DMS153 treated with DMSO at 0.1 percent for 48 hours (cell line): ENCODE results near the gene LRPAP1.
"Not testable (repeated sequence)": the region's sequence is repeated elsewhere in the genome, so short reads cannot be mapped to it uniquely, and the experiment has no call there.

ENCODE experiments used
- DNase-seq: peaks from one replicate; lab custom pipeline; 2025; ENCODE audit not compliant: unreplicated experiment; lab: John Stamatoyannopoulos, UW

The LRPAP1 gene

DNA sequence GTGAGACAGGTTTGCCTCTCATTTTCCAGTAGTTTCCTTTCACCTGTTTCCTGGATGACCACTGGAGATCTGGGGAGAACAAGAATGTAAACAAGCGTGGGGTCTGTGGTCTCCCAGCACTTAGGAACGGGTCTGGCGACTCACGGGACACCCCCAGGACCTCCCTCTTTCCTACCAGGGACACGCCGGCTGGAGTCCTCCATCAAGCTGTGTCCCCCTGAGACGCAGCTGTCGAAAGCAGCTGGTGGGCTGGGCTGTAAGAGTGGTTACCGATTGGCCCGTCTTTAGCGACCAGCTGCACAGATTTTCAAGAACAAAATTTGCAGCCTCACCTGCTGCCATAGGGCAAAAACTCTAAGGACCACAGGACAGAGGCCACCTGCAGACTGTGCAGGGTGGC lies 11.9 kb downstream of the LRPAP1 start:
- no peak for DNase-seq

DNA sequence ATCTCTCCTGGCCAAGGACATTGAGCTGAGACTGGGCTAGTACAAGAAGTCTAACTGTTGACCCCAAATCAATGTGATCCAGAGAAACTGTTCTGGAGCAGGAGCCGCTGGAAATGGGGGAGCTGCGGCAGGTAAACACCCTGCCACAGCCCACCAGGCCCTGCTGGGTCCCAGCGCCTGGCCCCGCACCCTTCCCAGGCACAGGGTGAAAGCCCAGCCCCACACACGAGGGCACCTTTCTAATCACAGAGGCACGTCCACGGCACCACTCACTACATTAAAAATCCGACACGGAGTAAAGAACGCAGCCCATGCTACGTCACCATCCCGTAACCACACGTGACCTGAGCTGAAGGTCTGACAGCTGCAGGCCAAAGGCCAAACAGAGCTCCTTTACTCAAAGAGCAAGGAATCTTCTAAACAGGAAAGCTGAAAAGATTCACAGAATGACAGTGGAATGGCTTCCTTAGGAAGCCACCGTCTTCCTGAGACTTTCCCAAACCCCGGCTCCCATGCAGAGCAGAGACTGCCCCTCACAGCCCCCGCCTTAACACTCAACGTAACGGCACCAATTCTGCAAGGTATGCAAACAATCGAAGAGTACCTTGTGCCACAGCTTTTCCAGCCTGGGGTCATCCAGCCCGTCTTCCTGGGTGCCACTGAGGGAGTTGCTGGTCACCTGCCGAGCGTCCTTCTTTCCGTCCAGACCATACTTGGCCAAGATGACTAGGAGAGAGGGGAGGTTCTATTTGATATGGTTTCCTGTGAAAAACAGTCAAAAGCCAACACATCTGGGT lies 12.6 kb downstream of the LRPAP1 start:
- no peak for DNase-seq

DNA sequence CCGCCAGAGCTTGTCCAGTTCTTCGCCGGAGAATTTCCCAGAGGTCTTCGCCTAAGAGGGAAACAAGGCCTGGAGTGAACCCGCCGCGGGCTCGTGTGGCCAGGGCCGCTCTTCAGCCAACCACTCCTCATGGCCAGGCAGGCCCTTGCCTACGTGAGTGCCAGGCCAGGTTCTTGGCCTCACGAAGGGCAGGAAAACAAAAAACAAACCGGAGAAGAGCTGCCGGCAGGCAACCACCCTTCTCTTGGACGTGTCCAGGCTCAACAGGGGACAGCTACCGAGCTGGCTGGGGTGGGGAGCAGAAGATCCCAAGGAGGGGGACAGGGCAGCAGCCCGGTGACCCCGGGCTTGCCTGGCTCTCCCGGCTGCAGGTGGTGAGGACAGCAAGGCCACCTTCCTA lies 13.3 kb downstream of the LRPAP1 start:
- no peak for DNase-seq

DNA sequence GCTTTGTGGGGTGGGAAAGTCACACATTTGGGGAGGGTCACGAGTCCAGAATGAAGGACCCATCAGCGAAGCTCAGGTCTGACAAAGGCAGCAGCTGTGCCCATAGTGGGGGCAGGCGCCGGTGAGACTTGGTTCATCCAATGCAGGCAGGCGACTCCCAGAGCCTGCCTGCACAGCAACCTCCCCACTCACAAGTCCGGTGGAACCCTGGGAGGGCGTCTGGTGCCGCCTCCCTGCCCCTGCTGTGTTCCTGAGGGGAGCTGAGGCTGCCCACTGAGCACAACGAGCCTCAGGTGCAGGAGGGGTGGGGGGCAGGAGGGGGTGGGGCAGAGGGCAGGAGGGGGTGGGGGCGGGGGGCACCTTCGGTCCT lies 13.7 kb downstream of the LRPAP1 start:
- no peak for DNase-seq

DNA sequence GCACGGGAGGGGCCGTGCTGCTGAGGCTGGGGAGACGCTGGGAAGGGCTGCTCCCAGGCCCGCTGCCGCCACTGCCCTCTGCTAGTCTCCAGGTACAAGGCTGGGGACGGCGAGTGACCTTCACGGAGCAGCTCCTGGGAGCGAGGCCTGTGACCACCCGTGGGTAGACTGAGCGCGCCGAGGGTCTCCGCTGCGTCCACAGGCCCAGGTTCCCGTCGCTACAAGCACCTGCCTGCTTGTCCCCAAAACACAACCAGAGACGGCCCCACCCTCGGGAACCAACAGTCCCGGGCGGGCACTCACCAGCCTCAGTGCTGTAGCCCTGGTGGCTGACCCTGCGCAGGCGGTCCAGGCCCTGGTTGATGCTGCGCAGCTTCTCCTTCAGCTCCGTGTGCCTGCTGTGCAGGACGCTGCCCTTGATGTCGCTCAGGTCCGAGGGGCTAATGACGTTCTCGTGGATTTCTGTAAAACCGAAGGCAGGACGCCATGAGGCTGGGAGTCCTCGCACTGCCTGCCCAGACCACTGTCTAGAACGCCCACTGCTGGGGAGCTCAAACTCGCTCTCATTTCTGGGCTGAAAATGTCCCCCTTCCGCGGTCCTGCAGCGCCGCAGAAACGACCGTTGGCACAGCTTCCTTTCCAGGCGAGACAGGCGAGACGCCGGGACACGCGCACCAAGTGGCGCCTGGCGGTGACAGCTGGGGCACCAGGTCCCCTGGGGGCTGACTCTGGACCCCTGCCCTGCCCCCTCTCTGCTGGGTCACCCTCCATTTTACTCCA lies 14.3 kb downstream of the LRPAP1 start:
- DNase-seq, result no peak

DNA sequence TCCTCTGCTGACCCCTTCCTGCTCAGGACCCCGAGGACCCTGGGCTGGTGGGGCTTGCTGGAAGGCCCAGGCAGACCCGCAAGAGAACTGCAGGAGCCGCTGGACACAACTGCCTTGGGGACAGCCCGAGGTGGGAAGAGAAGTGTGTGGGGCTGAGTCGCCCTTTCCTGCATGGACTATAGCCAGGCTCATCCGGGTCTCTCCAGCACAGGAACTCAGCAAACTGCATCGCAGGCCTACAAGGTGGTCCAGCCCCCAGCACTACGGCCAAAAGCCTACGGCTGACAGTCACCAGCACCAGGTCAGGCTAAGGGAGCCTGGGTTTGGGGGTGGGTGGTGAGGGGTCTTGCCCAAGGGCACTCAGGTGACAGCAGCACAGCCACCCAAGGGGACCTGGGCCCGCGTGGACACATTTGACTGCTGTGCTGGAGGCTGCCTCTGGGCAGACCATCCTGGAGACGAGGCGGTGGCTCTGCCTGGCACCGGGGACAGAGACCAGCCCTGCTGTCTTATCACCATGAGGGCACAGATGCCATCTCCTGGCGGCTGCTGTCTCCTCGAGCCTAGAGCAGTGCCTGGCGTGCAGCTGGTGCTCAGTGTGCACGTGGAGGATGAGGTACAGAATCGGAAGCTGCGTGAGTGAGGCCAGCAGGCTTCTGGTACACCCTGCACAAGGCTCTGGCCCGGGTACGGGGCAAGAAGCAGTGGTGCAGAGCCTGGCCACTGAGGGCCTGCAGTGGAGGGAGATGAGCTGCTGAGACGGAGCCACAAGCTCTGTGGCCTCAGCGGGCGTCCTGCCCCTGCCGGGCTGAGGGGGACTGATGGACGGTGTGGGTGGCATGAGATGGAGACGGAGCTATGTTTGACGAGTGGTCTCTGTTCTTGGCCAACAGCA lies 15.1 kb downstream of the LRPAP1 start:
- DNase-seq, result no peak

DNA sequence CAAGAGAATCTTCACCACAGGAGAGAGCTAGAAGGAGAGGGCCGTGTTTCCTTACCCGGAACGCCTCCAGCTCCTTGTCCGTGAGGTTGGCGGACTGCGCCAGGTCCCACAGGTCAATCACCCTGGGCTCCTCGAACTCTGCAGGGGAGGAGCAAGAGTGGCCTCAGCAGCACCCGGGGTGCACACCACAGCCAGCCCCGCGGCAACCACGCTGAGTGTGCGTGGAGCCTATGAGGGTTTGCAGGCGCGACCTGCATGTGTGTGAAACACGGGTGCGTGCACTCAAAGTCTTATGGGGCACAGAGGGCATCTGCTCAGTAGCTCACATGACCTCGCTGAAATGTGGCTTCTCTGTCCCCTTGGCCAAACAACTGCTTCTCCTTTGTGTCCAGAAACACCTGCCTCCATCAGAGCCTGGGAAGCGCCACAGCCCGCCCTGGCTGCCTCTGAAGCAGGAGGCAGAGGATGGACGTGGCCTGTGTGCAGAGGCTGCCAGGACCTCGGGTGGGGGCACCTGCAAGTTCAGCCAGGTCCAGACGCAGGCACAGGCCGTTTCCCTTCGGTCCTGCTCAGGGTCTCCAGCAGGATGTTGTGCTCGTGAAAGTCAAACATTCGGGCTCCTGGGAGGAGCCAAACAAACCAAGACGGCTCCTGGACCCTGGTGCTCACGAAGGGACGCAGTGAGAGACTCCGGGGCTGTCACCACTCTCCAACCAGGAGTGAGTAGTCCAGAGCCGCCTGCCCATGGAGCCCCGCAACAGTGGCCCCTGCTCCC lies 16.0 kb downstream of the LRPAP1 start:
- no peak for DNase-seq

DNA sequence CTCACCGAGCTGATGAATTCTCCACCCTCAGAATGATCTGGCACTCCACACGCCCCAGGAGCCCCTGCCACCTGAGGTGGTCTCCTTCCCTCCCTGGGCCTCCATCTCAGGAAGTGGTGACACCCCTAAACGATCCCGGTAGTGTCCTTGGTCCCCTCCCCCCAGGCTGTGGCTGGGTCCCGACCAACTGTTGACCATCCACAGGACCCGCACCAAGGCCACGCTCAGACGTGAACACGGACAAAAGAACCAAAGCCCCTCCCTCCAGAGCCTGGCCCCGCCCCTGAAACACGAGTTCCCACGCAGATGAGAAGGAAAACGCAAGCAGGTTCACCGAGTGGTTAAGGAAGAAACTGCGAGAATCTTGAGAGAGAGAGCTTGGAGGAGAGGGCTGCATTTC lies 16.6 kb downstream of the LRPAP1 start:
- DNase-seq, result no peak

DNA sequence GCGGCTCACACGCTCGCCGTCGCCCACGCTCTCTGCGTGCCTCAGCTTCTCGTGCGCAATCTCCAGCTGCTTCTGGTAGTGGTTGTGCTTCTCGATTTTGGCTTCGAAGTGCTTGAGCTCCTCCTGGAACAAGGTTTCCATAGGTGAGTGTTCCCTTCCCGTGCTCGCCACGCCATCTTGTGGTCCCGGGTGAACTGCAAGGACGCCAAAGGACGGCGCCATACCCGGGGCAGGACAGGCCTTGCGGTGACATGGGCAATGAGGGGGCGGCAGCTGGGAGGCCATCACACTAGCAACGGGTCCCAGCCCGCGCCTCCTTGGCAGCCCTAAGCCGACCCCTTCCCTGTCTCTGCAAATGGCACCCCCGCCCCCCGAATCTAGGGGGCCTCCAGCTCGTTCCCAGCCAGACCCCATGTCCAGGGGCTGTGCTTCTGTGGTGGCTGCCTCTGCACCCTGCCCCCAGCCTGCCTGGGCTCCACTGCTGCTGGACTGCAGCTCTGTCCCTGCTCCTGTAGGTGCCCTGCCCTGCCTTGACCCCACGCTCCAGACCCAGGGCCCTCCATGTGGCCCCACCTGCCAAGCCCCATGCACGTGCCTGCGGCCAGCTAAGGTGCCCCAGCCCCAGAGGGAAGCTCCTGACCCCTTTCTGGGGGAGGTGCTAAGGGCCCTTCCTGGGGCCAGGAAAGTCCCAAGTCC lies 17.3 kb downstream of the LRPAP1 start:
- DNase-seq, result no peak

DNA sequence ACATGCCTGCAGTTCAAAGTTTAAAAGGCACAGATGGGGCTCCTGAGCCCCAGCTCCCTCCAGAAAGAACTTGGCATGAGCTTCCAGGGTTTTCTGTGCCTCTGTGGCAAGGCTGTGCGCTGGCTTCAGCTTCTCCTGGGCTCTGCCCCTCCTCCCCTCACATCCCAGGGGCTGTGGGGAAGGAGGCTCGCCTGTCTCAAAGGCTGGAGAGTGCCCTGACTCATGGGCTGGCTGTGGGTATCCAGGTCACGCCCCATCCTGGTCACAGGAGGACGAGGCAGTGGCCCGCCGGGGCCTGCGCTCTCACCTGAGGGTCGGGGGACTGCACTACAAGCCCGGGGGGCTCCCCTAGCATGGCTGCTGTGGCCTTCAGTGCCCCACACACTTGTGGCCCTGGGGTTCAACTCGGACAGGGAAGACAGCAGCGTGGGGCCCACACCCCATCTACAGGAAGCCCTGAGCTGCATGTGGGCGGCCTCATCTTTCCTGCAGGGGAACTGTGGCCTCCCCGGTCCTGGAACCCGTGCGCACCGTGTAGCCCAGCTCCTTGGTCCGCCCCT lies 17.9 kb downstream of the LRPAP1 start:
- DNase-seq, result no peak

DNA sequence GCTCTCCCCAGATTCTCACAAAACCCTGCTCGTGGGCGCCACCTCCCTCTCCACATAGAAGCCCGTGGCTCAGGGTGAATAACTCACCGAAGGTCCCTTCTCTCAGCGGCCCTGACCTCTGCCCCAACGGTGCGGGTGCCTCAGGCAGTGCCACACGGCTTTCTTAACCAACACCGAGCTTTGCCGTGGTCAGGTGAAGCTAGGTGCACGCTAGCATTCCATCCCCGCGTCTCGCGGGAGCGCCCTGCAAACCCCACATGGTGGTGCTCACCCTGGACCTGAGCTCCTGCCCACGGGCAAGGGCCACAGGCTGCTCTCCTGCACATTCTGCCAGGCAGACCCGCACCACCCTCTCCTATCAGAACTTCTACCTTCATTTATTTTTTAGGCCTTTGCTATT lies 18.4 kb downstream of the LRPAP1 start:
- no peak for DNase-seq

DNA sequence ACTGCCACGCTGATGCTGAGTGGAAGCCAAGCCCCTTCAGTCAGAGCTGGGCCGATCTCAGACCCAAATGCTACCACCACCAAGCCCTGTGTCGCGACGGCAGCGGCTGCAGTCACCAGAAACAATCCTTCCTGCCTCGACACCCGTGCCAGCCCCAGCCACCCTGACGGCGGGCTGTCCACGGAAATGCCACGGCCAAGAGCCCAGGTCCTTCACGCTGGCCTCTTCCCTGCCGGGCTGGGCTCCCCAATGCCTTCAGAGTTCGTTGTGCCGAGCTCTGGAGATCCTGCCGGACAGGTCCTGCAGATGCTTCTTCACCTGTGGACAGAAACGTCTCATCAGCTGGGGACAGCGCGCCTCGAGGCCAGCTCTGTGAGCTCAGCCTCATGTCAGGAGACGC lies 19.5 kb downstream of the LRPAP1 start:
- no peak for DNase-seq

DNA sequence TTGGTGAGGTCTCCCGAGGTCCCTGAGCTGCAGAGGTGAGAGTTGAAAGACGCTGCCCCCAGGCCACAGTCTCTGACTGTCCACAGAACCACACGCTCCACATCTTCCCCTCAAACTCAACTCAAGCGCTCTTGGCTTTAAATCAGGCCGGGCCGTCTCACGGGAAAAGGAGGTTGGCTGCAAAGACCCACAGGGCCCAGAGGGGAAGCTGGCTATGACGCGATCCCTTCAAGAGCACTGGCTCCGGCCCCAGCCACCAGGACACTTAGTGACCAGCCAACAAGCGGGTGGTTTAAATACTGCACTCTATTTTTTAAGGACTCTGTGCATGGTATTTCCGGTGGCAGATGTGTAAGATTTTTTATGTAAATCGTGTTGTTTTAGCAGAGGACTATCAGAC lies 19.9 kb downstream of the LRPAP1 start:
- no peak for DNase-seq

DNA sequence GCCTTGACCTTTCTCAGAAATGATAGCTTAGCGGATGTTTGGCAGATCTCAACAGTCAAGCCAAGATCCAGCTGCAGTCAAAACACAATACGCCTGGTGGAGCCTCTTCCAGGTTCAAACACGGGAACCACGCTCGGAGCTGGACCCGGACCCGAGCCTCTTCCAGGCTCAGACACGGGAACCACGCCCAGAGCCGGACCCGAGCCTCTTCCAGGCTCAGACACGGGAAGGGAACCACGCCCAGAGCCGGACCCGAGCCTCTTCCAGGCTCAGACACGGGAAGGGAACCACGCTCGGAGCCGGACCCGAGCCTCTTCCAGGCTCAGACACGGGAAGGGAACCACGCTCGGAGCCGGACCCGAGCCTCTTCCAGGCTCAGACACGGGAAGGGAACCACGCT lies 20.6 kb downstream of the LRPAP1 start:
- DNase-seq, result not testable (repeated sequence)

DNA sequence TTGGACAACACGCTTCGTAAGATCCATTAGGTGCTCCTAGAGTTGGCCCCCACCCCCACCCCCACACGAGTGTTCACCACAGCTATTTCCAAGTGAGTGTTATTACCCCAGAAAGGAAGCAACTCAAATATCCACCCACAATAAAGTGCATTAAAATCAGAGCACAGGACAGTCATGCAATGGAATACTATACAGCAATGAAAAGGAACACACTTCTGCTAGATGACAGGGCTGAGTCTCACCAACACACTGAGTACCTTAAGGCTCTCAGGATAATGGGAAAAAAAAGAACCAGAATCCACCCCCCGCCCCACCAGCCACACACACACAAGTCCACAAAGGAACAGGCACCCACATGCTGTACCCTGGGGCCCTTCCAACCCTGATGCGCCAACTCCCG lies 21.0 kb downstream of the LRPAP1 start:
- DNase-seq, result no peak

DNA sequence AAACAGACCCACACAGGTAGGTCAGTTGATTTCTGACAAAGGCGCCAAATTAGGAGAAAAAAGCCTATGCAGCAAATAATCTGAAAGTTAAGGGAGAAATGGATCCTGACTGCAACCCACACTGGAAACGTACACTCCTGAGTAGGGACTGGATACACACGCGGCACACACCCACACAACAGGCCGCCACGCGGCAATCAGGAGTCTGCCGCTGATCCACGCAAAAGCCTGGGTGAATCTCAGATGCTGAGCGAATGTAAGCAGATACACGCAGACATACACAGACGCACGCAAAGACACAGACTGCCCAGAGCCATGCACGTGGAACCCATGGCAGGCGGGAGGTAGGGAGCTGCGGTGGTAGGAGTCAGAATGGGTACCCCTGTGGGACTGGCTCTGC lies 21.7 kb downstream of the LRPAP1 start:
- no peak for DNase-seq

DNA sequence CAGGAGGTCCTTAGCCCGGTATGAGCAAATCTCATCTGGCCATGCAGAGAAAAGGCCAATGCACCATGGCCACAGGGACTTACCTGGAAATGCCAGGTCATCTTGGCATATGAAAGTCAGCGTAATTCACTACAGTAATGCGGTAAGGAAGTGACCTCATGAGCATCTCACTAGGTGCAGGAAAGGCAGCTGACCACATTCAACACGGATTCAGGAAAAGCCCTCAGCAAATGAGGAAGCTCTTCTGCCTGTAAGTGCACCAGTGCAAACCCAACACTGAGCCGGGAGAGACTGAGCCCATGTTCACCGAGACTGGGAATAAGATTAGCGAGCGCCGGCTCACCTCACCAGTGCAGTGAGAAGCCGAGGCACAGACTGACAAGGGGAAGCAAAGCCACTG lies 23.7 kb downstream of the LRPAP1 start:
- DNase-seq, result no peak

DNA sequence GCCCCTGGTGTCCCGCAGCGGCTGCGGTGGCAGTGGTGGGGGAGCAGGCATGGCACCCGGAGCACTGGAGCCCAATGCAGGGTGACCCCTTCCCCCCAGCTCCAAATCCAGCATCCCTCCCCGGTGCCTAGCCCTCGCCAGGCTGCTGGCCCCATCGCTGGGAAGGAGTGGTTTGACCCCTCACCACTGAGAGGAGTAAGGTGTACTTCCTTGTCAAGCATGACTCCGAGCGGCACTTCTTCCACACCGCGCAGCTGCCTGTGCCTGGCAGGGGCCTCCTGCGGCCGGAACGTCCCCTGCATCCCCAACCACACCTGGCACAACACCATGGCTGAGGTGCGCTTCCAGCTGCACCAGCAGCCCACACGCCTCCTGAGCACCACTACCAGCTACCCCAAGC lies 27.0 kb downstream of the LRPAP1 start:
- no peak for DNase-seq

DNA sequence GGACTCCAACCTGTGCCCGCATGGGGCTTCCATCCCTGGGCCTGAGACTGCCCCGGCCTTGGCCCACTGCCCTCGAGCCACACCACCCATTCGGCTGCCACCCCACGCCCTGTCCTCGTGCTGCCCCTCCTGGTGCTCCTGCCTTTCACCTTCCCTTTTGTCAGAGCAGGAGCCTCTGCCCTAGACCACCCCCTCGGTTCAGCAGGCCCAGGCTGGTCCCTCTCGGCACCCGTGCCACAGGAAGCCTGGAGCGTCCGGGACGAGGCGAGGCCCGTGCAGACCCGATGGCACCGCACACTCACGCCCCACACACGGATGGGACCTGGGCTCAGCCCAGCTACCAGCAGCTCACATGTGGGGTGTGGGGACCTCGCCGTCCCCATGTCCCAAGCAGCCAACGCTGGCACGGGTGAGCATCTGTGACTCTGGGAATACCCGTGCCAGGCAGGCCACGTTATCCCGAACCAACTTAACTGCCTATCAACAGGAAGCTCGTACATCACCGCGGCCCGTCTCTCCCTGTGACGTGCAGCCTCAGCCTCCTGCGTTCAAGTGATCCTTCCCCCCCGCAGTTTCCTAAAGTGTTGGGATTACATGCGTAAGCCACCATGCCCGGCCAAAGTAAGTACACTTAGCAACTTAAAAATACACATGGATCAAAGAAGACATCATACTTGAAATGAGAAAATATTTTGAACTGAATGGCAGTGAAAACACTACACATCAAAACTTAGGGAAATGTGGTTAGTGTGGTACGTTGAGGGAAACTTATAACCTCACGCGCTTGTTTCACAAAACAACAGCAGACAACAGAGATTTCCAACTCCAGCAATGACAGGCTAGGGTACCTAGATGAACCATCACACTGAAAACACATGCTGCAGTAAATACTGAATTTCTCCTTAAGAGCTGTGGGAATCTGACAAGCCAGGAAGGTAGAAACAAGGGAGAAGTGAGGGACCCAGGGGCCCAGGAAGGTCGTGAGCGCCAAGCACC lies 29.0 kb downstream of the LRPAP1 start:
- no peak for DNase-seq
